Measurements from ENCODE around the gene THOC6.
"Not testable (repeated sequence)": the region's sequence is repeated elsewhere in the genome, so short reads cannot be mapped to it uniquely, and the experiment has no call there.

The THOC6 gene

DNA sequence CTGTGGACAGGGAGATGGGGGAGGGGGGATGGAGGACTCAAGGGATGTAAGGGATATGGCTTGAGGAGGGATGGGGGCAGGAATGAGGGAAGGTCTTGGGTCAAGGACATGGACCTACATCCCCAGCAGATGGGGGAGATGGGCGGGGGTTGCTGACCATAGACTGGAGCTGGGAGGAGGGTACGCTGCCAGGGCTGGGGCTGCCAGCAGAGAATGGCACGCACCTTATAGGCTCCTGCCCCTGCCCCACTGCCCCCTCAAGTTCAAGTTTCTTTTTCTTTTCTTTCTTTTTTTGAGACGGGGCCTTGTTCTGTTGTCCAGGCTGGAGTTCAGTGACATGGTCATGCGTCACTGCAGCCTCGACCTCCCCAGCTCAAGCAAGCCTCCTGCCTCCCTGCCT is 52.1 kb downstream of the THOC6 start:
- not testable (repeated sequence) for DNase-seq

DNA sequence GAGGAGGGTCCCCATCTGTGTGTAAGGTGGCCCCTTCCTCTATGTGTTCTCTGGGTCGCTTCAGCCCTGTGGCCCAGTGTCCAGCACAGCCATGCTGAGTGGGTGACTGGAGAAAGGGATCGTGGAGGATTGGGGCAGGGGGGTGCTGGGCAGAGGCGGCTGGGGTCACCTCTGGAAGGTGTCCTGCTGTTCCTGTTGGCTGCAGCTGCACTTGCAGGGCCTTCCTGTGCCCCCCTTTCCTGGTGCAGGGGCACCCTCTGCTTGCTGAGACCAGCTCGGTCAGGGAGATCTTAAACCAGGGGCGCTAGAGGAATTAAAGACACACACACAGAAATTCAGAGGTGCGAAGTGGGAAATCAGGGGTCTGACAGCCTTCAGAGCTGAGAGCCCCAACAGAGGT is 52.7 kb downstream of the THOC6 start:
- DNase-seq = no peak

Measured in Kasumi-1 (cell line).